ENCODE measurements around the gene SERBP1. TPM values are rescaled to one million over a fixed set of nuclear protein-coding genes. Genes with fewer than 3 reads are reported as not detected.

SERBP1 gene
- total RNA-seq, 1 experiment from 2014 or later, result 325 TPM

DNA sequence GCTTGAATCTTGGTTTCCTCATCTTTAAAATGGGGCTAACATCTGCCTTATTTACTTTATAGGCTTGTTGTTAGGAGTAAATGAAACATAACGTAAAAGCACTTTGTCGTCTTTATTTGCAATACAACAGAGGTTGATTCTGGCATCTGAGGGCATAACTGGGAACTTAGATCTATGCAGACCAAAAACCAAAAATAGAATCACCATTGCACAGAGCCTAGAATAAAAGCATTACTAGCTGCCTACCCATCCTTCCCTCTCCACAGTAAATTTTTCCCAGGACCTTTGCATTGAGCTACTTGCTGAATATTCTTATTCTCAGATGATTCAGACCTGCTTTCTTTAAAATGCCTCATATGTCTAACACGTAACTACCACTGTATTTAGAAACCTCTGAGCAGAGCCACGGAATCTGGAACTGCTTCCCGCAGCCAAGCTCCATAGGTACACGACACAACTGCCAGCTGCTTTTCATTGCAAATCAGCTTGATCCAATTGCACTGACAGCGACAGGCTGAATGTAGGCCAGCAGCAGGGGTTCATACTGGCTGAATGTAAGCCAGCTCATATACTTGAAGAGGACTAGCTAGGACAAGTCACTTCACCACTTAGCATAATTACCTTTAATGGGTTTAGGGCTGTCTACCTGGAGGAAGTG lies 33.2 kb upstream of the SERBP1 start:
- H4K20me1 ChIP-seq (ENCODE audit: insufficient read depth), result no peaks in the 10 kb centered on the region
- no peak overlapping the region for H3K4me3 ChIP-seq (replicated peaks in 1 of 2; ENCODE audit: low read depth in 1 of 2, low read length in 2 of 2)
- TF ChIP-seq, protein P1, sequence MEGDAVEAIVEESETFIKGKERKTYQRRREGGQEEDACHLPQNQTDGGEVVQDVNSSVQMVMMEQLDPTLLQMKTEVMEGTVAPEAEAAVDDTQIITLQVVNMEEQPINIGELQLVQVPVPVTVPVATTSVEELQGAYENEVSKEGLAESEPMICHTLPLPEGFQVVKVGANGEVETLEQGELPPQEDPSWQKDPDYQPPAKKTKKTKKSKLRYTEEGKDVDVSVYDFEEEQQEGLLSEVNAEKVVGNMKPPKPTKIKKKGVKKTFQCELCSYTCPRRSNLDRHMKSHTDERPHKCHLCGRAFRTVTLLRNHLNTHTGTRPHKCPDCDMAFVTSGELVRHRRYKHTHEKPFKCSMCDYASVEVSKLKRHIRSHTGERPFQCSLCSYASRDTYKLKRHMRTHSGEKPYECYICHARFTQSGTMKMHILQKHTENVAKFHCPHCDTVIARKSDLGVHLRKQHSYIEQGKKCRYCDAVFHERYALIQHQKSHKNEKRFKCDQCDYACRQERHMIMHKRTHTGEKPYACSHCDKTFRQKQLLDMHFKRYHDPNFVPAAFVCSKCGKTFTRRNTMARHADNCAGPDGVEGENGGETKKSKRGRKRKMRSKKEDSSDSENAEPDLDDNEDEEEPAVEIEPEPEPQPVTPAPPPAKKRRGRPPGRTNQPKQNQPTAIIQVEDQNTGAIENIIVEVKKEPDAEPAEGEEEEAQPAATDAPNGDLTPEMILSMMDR (IDR thresholded peaks at IDR 0.05 in 2 of 3, conservative IDR thresholded peaks at IDR 0.05 in 1 of 3; ENCODE audit: borderline replicate concordance in 1 of 3, insufficient read depth in 1 of 3, low read depth in 2 of 3, low read length in 2 of 3), result no peak
- TF ChIP-seq EZH2phosphoT487 (IDR thresholded peaks at IDR 0.05; ENCODE audit: borderline replicate concordance) (no peak), CEBPB (IDR thresholded peaks at IDR 0.05; ENCODE audit: low read depth) (no peak), ELF1 (IDR thresholded peaks at IDR 0.05; ENCODE audit: borderline replicate concordance, low read depth) (no peak), JUND (IDR thresholded peaks at IDR 0.05) (no peak), YY1 (IDR thresholded peaks at IDR 0.05; ENCODE audit: extremely low read depth, insufficient replicate concordance, low read depth, low read length) (no peak), POLR2A (IDR thresholded peaks at IDR 0.05; ENCODE audit: borderline replicate concordance, extremely low read depth, insufficient read depth, insufficient read length) (no peak)
- TF ChIP-seq, protein P2, sequence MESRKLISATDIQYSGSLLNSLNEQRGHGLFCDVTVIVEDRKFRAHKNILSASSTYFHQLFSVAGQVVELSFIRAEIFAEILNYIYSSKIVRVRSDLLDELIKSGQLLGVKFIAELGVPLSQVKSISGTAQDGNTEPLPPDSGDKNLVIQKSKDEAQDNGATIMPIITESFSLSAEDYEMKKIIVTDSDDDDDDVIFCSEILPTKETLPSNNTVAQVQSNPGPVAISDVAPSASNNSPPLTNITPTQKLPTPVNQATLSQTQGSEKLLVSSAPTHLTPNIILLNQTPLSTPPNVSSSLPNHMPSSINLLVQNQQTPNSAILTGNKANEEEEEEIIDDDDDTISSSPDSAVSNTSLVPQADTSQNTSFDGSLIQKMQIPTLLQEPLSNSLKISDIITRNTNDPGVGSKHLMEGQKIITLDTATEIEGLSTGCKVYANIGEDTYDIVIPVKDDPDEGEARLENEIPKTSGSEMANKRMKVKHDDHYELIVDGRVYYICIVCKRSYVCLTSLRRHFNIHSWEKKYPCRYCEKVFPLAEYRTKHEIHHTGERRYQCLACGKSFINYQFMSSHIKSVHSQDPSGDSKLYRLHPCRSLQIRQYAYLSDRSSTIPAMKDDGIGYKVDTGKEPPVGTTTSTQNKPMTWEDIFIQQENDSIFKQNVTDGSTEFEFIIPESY (IDR thresholded peaks at IDR 0.05; ENCODE audit: extremely low read depth, insufficient replicate concordance, low read length), result no peak
- ChIA-PET CTCF (no interaction called here), RAD21 (ENCODE audit: low non-redundant PET in 1 of 2, low total read pairs in 2 of 2, uncharacterized antibody in 2 of 2, unreplicated experiment in 2 of 2) (no interaction called here), POLR2A (no interaction called here)
- H3K27ac ChIP-seq (ENCODE audit: low read depth, low read length), result no peak overlapping the region
- no peak for DNase-seq (ENCODE audit: low read depth, low spot score)
- no peaks in the 10 kb centered on the region for H3K79me2 ChIP-seq (ENCODE audit: insufficient read depth, low read length)
- no peak for ATAC-seq
- H3K36me3 ChIP-seq (ENCODE audit: control insufficient read depth in 1 of 2, insufficient read depth in 2 of 2, low read length in 2 of 2), result no peaks in the 10 kb centered on the region
- no peak overlapping the region for H3K4me2 ChIP-seq (ENCODE audit: low read length)
- no peaks in the 10 kb centered on the region for H3K9me2 ChIP-seq (ENCODE audit: insufficient read depth)
- no peak overlapping the region for H3K9ac ChIP-seq (ENCODE audit: low read length)
- no peak overlapping the region for H2AFZ ChIP-seq (ENCODE audit: low read depth, low read length, poor library complexity, severe bottlenecking)
- H3K27me3 ChIP-seq (ENCODE audit: insufficient read depth, low read length), result no peaks in the 10 kb centered on the region
- H3K4me1 ChIP-seq (ENCODE audit: control insufficient read depth in 1 of 2, insufficient read depth in 2 of 2, low read length in 2 of 2), result peaks cover 0 to 13% of the 10 kb centered on the region in 2 experiments; a peak in 1 of 4 replicates
- BruUV-seq (replicated peaks), result no TSS peak
- intact Hi-C loops (cut with micrococcal nuclease), result no loop called here
- no peaks in the 10 kb centered on the region for H3K9me3 ChIP-seq (ENCODE audit: control insufficient read depth in 1 of 2, insufficient read depth in 1 of 2, low read depth in 1 of 2, low read length in 2 of 2)
